HepG2 (cell line): ENCODE data around the gene LCE1C. TPM values are rescaled to one million over a fixed set of nuclear protein-coding genes. Genes with fewer than 3 reads are reported as not detected.

ENCODE experiments used
- ATAC-seq: fragments of 200-7000 bp; cut with Tn5 transposase; 3 replicates; pipeline ENCODE4 v1.9.1; 2020; ENCODE audit warnings: mild to moderate bottlenecking, moderate library complexity
- BruUV-seq: library from RNA; stranded (reverse); fragments of 400-500 nt; replicated peaks from 2 replicates; lab custom pipeline; 2021; lab: Mats Ljungman, UMichigan
- CTCF ChIA-PET: fragments of 300-600 bp; formaldehyde crosslinking; extraction: SDS; loops from one replicate; lab custom pipeline; 2021; ENCODE audit warnings: low total read pairs, inconsistent platforms, low intra/inter-chr PET ratio; lab: Yijun Ruan, JAX
- POLR2A ChIA-PET: fragments of 350-600 bp; sonication (Branson Sonifier 250); formaldehyde crosslinking; loops from one replicate; lab custom pipeline; 2020; ENCODE audit warnings: antibody characterized with exemption, inconsistent platforms; lab: Yijun Ruan, JAX
- DNase-seq: peaks from one replicate; pipeline ENCODE4 v3.0.0-alpha.2; 2015; ENCODE audit warnings: low spot score
- FAIRE-seq: peaks from 3 replicates; lab custom pipeline; 2011; peaks lifted over from hg19 to GRCh38; lab: Jason Lieb, UNC
- H2AFZ ChIP-seq: one replicate; pipeline ENCODE4 v1.6.1; 2011; ENCODE audit warnings: low read length, inconsistent platforms
- H3K27ac ChIP-seq: fragments of 300-600 bp; 3 replicates; pipeline ENCODE4 v1.8.0; 2011; ENCODE audit warnings: mixed run types, mild to moderate bottlenecking, mixed read lengths, low read length, inconsistent platforms; ENCODE audit not compliant: insufficient read depth; ENCODE audit errors: extremely low read length
- H3K27me3 ChIP-seq, 2 experiments: fragments of 200-600 bp in 1 of 2; 2 replicates in 1 of 2; 3 replicates in 1 of 2; pipeline versions ENCODE4 v1.6.0 to v1.8.0; 2011; ENCODE audit warnings: low read length in 2 of 2, mild to moderate bottlenecking in 2 of 2, moderate library complexity in 2 of 2, inconsistent platforms in 1 of 2; ENCODE audit not compliant: insufficient read depth in 2 of 2, control insufficient read depth in 1 of 2
- H3K36me3 ChIP-seq, 2 experiments: fragments of 200-600 bp in 1 of 2; replicated peaks in 1 of 2; 2 replicates in 1 of 2; 3 replicates in 1 of 2; pipeline versions ENCODE4 v1.5.1 to v1.8.0; 2011; ENCODE audit warnings: low read length in 2 of 2, inconsistent platforms in 1 of 2; ENCODE audit not compliant: insufficient read depth in 2 of 2, control insufficient read depth in 1 of 2
- H3K4me1 ChIP-seq: 2 replicates; pipeline ENCODE4 v1.5.1; 2012; ENCODE audit warnings: low read length, inconsistent platforms; ENCODE audit not compliant: insufficient read depth
- H3K4me2 ChIP-seq: 2 replicates; pipeline ENCODE4 v1.6.0; 2011; ENCODE audit warnings: low read depth, low read length, inconsistent platforms
- H3K4me3 ChIP-seq, 3 experiments: fragments of 200-600 bp in 1 of 3; sonication (generic), shearing (Covaris generic) in 1 of 3; replicated peaks in 1 of 3; 2 replicates each; pipeline ENCODE4 v1.5.1; 2011 to 2016; ENCODE audit warnings: low read length in 3 of 3, inconsistent platforms in 2 of 3, low read depth in 2 of 3, mild to moderate bottlenecking in 2 of 3, control low read depth in 1 of 3, mixed read lengths in 1 of 3; ENCODE audit not compliant: insufficient read depth in 1 of 3
- H3K79me2 ChIP-seq: one replicate; pipeline ENCODE4 v1.6.1; 2011; ENCODE audit warnings: low read length, inconsistent platforms; ENCODE audit not compliant: insufficient read depth
- H3K9ac ChIP-seq: 2 replicates; pipeline ENCODE4 v1.6.0; 2011; ENCODE audit warnings: mild to moderate bottlenecking, low read depth, low read length, inconsistent platforms; ENCODE audit not compliant: insufficient read depth
- H3K9me3 ChIP-seq: 2 replicates; pipeline ENCODE4 v1.5.1; 2012; ENCODE audit warnings: mild to moderate bottlenecking, low read length
- H4K20me1 ChIP-seq: 2 replicates; pipeline ENCODE4 v1.6.0; 2011; ENCODE audit warnings: inconsistent platforms, mild to moderate bottlenecking, low read length, moderate library complexity; ENCODE audit not compliant: insufficient read depth
- ARHGAP35 ChIP-seq: sonication (generic); formaldehyde crosslinking; IDR thresholded peaks from 2 replicates; pipeline ENCODE4 v1.9.0; 2022; ENCODE audit warnings: mild to moderate bottlenecking, inconsistent platforms, moderate library complexity, missing genetic modification reagents, borderline replicate concordance
- BHLHE40 ChIP-seq: IDR thresholded peaks from 2 replicates; pipeline ENCODE4 v1.6.1; 2011; ENCODE audit warnings: low read length, improper control_type of control experiment
- HDAC2 ChIP-seq: sonication (generic); formaldehyde crosslinking; IDR thresholded peaks from 2 replicates; pipeline ENCODE4 v1.4.0; 2020; ENCODE audit warnings: missing genetic modification reagents
- MXI1 ChIP-seq: IDR thresholded peaks from 3 replicates; pipeline ENCODE4 v1.6.1; 2012; ENCODE audit warnings: low read depth, low read length, inconsistent platforms, borderline replicate concordance
- RARG ChIP-seq: sonication (generic); formaldehyde crosslinking; IDR thresholded peaks from 2 replicates; pipeline ENCODE4 v1.4.0; 2020; ENCODE audit warnings: low read depth, mild to moderate bottlenecking, missing genetic modification reagents
- ZNF44 ChIP-seq: sonication (generic); formaldehyde crosslinking; IDR thresholded peaks from 2 replicates; pipeline ENCODE4 v1.5.1; 2020; ENCODE audit warnings: mild to moderate bottlenecking, missing genetic modification reagents
- ZNF577 ChIP-seq: sonication (generic); formaldehyde crosslinking; IDR thresholded peaks from 2 replicates; pipeline ENCODE4 v1.4.0; 2020; ENCODE audit warnings: mild to moderate bottlenecking, low read depth, missing genetic modification reagents, borderline replicate concordance
- WGBS: methylation state at CpG from one replicate; pipeline ENCODE4 v1.1.6; 2017; ENCODE audit warnings: low lambda C conversion rate; 5-methylcytosine and 5-hydroxymethylcytosine counted together
- in situ Hi-C: cut with HindIII; loops from 2 replicates; pipeline ENCODE4 v1.10.0; 2017; ENCODE audit warnings: low pct_unique_long_range_greater_than_20kb; ENCODE audit not compliant: extremely low pct_ligation_motif_present
- intact Hi-C: fragments of 100-400 bp; cut with micrococcal nuclease; formaldehyde crosslinking; loops from one replicate; pipeline ENCODE4 v1.10.0; 2022; ENCODE audit not compliant: unreplicated experiment
- polyA plus RNA-seq, 8 experiments: library from polyadenylated mRNA; depleted of rRNA in 3 of 8; stranded (reverse) in 7 of 8; unstranded in 1 of 8; fragments of >200 nt; fragmentation: Illumina TruSeq in 4 of 8; extraction: Trizol in 4 of 8; gene quantifications; 2 replicates each; pipeline versions ENCODE4 v1.2.1 to v1.2.3, GENCODE V29; 2011 to 2016; ENCODE audit warnings: low read depth in 4 of 8, missing spikeins in 1 of 8, mixed read lengths in 1 of 8; ENCODE audit not compliant: insufficient read depth in 1 of 8
- total RNA-seq, 5 experiments: library from RNA; depleted of rRNA; stranded (reverse); fragments of >200 nt; fragmentation: Illumina TruSeq; extraction: Trizol; gene quantifications; 2 replicates each; pipeline ENCODE4 v1.2.3, GENCODE V29; 2016; ENCODE audit warnings: low read depth in 1 of 5
- TF ChIP-seq, protein P1 (sequence below): sonication (generic); formaldehyde crosslinking; IDR thresholded peaks from 2 replicates; pipeline ENCODE4 v1.4.0; 2020; ENCODE audit warnings: mild to moderate bottlenecking, missing genetic modification reagents
- TF ChIP-seq, protein P2 (sequence below): sonication (generic); formaldehyde crosslinking; IDR thresholded peaks from 2 replicates; pipeline ENCODE4 v1.5.0; 2020; ENCODE audit warnings: missing genetic modification reagents, mild to moderate bottlenecking, borderline replicate concordance
- TF ChIP-seq, protein P3 (sequence below): sonication (generic); formaldehyde crosslinking; IDR thresholded peaks from 2 replicates; pipeline ENCODE4 v1.4.0; 2020; ENCODE audit warnings: missing genetic modification reagents, borderline replicate concordance
- TF ChIP-seq, protein P4 (sequence below): IDR thresholded peaks from 2 replicates; pipeline ENCODE4 v1.6.1; 2016; ENCODE audit warnings: low read depth
- TF ChIP-seq, protein P5 (sequence below): sonication (generic); formaldehyde crosslinking; IDR thresholded peaks from 2 replicates; pipeline ENCODE4 v1.5.0; 2020; ENCODE audit warnings: mild to moderate bottlenecking, missing genetic modification reagents
- TF ChIP-seq, protein P6 (sequence below): sonication (generic); formaldehyde crosslinking; IDR thresholded peaks from 2 replicates; pipeline ENCODE4 v1.8.0; 2022; ENCODE audit warnings: mild to moderate bottlenecking, missing genetic modification reagents

Gene LCE1C
- total and polyA plus RNA-seq, 2 of the 13 experiments (the other 11 are each of a cell fraction or from before 2014, with no cell fraction given) = not detected

DNA sequence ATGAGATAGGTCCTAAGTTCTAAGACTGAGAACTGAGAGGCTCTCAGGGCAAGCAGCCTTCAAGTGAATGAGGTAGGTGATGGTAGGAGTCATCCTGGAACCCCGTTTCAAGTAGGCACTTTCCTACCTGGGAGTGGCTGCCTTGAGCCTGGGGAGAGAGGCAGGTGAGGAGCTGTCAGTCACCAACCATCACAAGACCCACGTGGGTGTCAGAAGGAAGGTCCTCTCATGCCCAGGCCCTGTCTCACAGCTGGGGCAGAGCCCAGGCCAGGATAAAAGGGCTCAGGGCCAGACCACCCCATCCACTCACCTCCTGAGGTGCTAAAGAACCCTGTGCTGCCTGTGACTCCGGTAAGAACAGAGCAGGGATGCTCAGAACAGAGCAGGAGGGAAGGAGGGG, 10.0 kb downstream of the LCE1C start, which contains the start of gene LCE1D:
LCE1D (plus strand) TSS at position 301 of the 400 bp plus-strand sequence. CDS start 1,074 bp downstream, outside the sequence.
- H3K4me3 ChIP-seq = no peak within 1 kb of the TSS
- TF ChIP-seq, protein P1, sequence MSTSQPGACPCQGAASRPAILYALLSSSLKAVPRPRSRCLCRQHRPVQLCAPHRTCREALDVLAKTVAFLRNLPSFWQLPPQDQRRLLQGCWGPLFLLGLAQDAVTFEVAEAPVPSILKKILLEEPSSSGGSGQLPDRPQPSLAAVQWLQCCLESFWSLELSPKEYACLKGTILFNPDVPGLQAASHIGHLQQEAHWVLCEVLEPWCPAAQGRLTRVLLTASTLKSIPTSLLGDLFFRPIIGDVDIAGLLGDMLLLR = no peak
- TF ChIP-seq, protein P2, sequence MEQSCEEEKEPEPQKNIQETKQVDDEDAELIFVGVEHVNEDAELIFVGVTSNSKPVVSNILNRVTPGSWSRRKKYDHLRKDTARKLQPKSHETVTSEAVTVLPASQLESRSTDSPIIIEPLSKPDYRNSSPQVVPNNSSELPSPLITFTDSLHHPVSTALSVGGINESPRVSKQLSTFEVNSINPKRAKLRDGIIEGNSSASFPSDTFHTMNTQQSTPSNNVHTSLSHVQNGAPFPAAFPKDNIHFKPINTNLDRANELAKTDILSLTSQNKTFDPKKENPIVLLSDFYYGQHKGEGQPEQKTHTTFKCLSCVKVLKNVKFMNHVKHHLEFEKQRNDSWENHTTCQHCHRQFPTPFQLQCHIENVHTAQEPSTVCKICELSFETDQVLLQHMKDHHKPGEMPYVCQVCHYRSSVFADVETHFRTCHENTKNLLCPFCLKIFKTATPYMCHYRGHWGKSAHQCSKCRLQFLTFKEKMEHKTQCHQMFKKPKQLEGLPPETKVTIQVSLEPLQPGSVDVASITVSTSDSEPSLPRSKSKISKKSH (CRISPR knock-in tag) = no peak
- TF ChIP-seq, protein P3, sequence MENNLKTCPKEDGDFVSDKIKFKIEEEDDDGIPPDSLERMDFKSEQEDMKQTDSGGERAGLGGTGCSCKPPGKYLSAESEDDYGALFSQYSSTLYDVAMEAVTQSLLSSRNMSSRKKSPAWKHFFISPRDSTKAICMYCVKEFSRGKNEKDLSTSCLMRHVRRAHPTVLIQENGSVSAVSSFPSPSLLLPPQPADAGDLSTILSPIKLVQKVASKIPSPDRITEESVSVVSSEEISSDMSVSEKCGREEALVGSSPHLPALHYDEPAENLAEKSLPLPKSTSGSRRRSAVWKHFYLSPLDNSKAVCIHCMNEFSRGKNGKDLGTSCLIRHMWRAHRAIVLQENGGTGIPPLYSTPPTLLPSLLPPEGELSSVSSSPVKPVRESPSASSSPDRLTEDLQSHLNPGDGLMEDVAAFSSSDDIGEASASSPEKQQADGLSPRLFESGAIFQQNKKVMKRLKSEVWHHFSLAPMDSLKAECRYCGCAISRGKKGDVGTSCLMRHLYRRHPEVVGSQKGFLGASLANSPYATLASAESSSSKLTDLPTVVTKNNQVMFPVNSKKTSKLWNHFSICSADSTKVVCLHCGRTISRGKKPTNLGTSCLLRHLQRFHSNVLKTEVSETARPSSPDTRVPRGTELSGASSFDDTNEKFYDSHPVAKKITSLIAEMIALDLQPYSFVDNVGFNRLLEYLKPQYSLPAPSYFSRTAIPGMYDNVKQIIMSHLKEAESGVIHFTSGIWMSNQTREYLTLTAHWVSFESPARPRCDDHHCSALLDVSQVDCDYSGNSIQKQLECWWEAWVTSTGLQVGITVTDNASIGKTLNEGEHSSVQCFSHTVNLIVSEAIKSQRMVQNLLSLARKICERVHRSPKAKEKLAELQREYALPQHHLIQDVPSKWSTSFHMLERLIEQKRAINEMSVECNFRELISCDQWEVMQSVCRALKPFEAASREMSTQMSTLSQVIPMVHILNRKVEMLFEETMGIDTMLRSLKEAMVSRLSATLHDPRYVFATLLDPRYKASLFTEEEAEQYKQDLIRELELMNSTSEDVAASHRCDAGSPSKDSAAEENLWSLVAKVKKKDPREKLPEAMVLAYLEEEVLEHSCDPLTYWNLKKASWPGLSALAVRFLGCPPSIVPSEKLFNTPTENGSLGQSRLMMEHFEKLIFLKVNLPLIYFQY (CRISPR knock-in tag) = no peak
- TF ChIP-seq, protein P4, sequence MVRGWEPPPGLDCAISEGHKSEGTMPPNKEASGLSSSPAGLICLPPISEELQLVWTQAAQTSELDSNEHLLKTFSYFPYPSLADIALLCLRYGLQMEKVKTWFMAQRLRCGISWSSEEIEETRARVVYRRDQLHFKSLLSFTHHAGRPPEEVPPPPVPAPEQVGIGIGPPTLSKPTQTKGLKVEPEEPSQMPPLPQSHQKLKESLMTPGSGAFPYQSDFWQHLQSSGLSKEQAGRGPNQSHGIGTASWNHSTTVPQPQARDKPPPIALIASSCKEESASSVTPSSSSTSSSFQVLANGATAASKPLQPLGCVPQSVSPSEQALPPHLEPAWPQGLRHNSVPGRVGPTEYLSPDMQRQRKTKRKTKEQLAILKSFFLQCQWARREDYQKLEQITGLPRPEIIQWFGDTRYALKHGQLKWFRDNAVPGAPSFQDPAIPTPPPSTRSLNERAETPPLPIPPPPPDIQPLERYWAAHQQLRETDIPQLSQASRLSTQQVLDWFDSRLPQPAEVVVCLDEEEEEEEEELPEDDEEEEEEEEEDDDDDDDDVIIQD = no peak
- TF ChIP-seq, protein P5, sequence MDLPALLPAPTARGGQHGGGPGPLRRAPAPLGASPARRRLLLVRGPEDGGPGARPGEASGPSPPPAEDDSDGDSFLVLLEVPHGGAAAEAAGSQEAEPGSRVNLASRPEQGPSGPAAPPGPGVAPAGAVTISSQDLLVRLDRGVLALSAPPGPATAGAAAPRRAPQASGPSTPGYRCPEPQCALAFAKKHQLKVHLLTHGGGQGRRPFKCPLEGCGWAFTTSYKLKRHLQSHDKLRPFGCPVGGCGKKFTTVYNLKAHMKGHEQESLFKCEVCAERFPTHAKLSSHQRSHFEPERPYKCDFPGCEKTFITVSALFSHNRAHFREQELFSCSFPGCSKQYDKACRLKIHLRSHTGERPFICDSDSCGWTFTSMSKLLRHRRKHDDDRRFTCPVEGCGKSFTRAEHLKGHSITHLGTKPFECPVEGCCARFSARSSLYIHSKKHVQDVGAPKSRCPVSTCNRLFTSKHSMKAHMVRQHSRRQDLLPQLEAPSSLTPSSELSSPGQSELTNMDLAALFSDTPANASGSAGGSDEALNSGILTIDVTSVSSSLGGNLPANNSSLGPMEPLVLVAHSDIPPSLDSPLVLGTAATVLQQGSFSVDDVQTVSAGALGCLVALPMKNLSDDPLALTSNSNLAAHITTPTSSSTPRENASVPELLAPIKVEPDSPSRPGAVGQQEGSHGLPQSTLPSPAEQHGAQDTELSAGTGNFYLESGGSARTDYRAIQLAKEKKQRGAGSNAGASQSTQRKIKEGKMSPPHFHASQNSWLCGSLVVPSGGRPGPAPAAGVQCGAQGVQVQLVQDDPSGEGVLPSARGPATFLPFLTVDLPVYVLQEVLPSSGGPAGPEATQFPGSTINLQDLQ (CRISPR knock-in tag) = no peak
- TF ChIP-seq MXI1 (no peak), ARHGAP35 (CRISPR knock-in tag) (no peak), RARG (no peak), BHLHE40 (no peak), ZNF44 (CRISPR knock-in tag) (no peak), ZNF577 (no peak), HDAC2 (CRISPR knock-in tag) (no peak)
- TF ChIP-seq, protein P6, sequence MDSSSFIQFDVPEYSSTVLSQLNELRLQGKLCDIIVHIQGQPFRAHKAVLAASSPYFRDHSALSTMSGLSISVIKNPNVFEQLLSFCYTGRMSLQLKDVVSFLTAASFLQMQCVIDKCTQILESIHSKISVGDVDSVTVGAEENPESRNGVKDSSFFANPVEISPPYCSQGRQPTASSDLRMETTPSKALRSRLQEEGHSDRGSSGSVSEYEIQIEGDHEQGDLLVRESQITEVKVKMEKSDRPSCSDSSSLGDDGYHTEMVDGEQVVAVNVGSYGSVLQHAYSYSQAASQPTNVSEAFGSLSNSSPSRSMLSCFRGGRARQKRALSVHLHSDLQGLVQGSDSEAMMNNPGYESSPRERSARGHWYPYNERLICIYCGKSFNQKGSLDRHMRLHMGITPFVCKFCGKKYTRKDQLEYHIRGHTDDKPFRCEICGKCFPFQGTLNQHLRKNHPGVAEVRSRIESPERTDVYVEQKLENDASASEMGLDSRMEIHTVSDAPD (CRISPR knock-in tag) = no peak
- no TSS peak for BruUV-seq
- DNase-seq (no peak), ATAC-seq (no peak), FAIRE-seq (no peak)
- H3K79me2 ChIP-seq = no peaks in the 10 kb centered on the region
- H3K9me3 ChIP-seq = no peaks in the 10 kb centered on the region
- 0% methylated on average over 1 of the region's 3 CpGs for WGBS
- no peak within 1 kb of the TSS for H2AFZ ChIP-seq
- no peaks in the 10 kb centered on the region for H3K4me1 ChIP-seq
- ChIA-PET POLR2A (no interaction called here), CTCF (no interaction called here)
- no peak within 1 kb of the TSS for H3K9ac ChIP-seq
- H3K4me2 ChIP-seq = no peak within 1 kb of the TSS
- H4K20me1 ChIP-seq = no peaks in the 10 kb centered on the region
- no peaks in the 10 kb centered on the region for H3K36me3 ChIP-seq
- no peaks in the 10 kb centered on the region for H3K27me3 ChIP-seq
- H3K27ac ChIP-seq = no peak within 1 kb of the TSS
- in situ Hi-C loops (no loop called here), intact Hi-C loops (no loop called here)
